Epithelial cell of esophagus (primary cell): ENCODE data around the gene RXRA.

Experiments
- DNase-seq: peaks from one replicate; pipeline ENCODE4 v3.0.0; 2010; ENCODE audit warnings: low read depth
- H3K4me3 ChIP-seq: 2 replicates; pipeline ENCODE4 v1.5.1; 2011; ENCODE audit warnings: mild to moderate bottlenecking, low read length, control low read depth
- TF ChIP-seq, protein P1 (sequence below): IDR thresholded peaks from 2 replicates; pipeline ENCODE4 v1.5.1; 2011; ENCODE audit warnings: low read depth, mild to moderate bottlenecking, low read length, control low read depth, inconsistent platforms; ENCODE audit not compliant: insufficient read depth; ENCODE audit errors: missing control alignments

The RXRA gene

DNA sequence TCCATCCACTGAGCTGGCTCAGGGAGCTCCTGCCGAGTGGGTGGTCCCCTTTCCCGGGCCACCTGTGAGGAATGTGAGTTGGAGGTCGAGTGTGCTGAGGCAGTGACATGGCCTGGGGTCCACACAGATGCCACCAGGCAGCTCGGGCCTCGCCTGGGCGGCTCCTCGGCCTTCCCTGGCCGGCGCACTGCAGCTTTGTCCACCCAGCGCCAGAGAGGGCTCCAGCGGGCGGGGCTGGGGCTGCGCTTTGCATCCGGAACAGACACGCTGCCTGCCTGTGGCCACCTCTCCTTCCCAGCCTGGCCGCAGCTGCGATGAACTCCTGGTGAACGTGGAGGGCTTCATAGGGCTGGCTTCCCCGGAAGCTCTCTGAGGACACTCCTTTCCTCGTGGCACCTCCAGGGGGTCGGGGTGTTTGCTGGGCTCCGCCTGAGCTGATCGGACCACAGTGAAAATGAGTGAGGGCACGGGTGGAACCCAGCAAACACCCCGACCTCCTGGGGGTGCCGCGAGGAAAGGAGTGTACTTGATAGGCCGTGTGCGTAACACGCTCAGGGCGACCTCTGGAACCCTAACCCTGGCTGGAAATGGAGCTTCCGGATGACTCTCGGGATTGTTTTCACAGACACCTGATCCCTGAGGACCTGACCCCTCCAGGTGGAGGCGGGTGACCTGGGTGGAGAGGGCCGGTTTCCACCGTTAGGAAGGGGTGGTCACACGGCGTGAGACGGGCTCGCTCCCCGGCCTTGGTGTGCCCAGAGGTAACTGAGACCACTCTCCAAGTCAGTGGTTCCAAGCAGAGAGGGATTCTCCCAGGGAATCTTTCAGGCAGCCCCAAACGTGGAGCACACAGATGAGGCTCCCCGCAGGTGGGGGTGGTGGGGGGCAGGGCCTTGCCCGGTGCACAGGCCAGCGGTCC, 31.8 kb upstream of the RXRA start:
- H3K4me3 ChIP-seq = no peak overlapping the region
- DNase-seq = no peak
- TF ChIP-seq, protein P1, sequence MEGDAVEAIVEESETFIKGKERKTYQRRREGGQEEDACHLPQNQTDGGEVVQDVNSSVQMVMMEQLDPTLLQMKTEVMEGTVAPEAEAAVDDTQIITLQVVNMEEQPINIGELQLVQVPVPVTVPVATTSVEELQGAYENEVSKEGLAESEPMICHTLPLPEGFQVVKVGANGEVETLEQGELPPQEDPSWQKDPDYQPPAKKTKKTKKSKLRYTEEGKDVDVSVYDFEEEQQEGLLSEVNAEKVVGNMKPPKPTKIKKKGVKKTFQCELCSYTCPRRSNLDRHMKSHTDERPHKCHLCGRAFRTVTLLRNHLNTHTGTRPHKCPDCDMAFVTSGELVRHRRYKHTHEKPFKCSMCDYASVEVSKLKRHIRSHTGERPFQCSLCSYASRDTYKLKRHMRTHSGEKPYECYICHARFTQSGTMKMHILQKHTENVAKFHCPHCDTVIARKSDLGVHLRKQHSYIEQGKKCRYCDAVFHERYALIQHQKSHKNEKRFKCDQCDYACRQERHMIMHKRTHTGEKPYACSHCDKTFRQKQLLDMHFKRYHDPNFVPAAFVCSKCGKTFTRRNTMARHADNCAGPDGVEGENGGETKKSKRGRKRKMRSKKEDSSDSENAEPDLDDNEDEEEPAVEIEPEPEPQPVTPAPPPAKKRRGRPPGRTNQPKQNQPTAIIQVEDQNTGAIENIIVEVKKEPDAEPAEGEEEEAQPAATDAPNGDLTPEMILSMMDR = no peak

DNA sequence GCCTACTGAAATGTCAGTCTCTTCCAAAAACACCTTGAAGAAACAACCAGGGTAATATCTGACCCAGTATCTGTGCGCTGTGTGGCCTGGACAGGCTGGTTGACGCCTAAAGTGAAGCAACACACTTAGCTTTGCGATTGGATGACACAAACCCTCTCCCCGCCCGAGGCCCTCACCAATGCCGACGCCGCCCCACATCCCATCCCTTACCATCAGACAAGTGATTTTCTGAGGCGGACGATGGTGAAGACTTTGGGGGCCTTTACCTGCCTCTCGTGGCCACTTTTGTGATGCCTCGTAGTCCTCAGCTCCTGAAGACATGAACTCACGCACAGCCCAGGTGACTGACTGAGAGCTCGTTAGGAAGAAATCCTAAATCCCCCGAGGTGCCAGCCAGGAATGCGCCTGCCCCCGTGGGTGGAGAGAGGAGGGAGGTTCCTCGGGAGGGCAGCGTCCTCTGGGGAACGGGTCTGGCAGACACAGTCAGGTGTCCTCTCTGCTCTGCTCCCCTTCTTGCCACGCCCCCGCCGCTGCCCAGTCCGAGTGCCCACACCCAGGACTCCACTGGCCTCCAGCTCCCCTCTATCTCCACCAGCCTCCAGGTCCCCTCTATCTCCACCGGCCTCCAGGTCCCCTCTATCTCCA, 31.0 kb upstream of the RXRA start:
- TF ChIP-seq, protein P1 = no peak

DNA sequence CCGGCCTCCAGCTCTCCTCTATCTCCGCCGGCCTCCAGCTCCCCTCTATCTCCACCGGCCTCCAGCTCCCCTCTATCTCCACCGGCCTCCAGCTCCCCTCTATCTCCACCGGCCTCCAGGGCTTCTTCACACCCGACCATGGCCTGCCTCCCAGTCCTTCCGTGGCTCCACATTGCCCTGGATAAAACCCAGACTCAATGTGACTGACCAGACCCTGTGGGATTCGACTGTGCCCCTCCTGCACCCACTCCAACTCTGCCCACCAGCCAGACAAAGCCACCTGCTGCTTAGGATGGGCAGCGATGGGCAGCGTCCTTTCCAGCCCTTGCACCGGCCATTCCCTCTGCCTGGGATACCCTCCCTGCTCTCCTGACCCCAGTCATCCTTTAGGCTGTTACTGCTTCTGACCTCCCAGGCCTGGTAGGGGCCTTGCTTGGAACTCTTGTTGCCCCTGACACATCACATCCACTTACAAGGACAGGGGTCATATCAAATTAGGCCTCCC, 30.5 kb upstream of the RXRA start:
- DNase-seq = no peak
- TF ChIP-seq, protein P1 = no peak
- no peak overlapping the region for H3K4me3 ChIP-seq

More for the DNA sequence above, 31.0 kb upstream of the RXRA start:
- no peak overlapping the region for H3K4me3 ChIP-seq
- no peak for DNase-seq

DNA sequence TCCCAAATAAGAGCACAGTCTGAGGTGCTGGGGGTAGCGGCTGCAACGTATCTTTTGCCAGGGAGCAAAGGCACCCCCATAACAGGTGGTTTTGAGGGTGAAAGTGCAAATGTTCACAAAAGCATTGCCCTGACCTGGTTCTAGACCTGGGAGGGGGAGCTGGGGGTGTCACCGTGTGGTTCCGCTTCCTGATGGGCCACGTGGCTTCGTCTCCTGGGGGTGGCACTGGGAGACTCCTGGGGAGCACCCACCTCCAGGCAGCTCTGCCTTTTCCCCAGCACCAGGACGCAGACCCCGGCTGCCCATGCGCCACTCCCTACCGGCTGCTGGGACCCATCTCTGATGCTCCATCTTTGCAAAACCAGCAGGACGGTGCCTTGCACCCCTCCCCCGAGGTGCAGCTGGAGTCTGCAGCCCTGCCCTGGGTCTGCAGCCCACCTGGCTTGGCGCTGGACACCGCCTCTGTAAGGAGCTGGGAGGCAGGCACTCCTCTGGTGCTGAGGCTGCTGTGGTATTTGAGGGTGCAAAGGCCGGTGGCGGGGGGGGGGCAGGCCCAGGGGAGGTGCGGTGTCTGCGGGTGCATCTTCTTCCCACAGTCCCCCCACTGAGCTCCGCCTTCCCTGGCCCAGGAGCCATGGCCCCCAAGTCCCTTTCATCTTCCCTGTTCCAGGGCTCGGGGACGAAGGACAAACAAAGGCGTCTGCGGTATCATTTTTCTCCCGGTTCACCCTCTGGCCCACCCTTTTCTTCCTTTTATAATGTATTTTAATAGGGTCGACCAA, 29.8 kb upstream of the RXRA start:
- no peak for DNase-seq
- no peak overlapping the region for H3K4me3 ChIP-seq
- TF ChIP-seq, protein P1 = no peak

DNA sequence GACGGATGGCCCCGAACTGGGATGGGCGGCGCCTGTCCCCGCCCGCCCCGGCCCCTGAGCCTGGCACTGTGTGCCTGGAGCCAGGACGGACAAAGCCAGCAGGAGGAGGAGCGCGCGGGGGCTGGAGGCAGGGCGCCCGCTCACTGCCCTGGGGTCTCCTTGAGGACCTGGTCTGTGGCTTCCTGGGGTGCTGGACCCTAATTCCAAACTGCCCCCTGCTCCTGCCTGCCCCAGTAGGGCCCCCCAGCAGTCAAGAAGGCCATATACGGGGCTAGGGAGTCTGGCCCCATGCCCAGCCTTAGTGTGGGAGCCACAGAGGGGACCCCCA, 29.2 kb upstream of the RXRA start:
- H3K4me3 ChIP-seq = no peak overlapping the region
- TF ChIP-seq, protein P1 = no peak
- DNase-seq = no peak

DNA sequence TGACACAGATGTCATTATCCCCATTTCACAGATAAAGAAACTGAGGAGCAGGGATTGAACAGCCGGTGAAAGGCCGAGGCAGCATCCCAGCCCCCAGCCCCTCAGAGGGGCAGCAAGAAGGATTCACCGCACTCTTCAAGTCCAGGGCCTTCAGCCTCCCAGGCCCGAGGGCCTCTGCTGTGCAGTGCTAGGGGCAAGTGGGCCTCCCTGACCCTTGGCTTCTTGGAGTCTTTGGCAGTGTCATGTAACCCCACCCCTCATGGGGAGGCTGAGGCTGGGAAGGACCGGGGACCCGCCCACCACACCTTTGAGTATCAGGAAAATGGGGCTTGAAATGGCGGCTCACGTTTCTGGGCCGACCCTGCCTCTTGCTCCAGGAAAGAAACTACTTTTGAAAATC, 28.7 kb upstream of the RXRA start:
- DNase-seq = no peak
- no peak overlapping the region for H3K4me3 ChIP-seq
- TF ChIP-seq, protein P1 = no peak
